Nephron progenitor cell (in vitro differentiated cells): ENCODE data around the gene AP5S1.

Experiments
- DNase-seq: peaks from one replicate; pipeline ENCODE4 v3.0.0; 2021
- H3K27ac Mint-ChIP-seq: 2 replicates; pipeline ENCODE4 v1.8.0; 2021; ENCODE audit warnings: mild to moderate bottlenecking, moderate library complexity, mixed read lengths
- H3K27me3 Mint-ChIP-seq: 2 replicates; pipeline ENCODE4 v1.8.0; 2021; ENCODE audit warnings: mild to moderate bottlenecking, low read depth, mixed read lengths; ENCODE audit not compliant: poor library complexity
- H3K36me3 Mint-ChIP-seq: 2 replicates; pipeline ENCODE4 v1.8.0; 2021; ENCODE audit warnings: low read depth, mixed read lengths
- H3K4me1 Mint-ChIP-seq: 2 replicates; pipeline ENCODE4 v1.8.0; 2021; ENCODE audit warnings: mixed read lengths
- H3K4me3 Mint-ChIP-seq: 2 replicates; pipeline ENCODE4 v1.8.0; 2021; ENCODE audit warnings: mild to moderate bottlenecking, moderate library complexity, mixed read lengths
- H3K9me3 Mint-ChIP-seq: 2 replicates; pipeline ENCODE4 v1.8.0; 2021; ENCODE audit warnings: mild to moderate bottlenecking, moderate library complexity, mixed read lengths
- TF ChIP-seq, protein P1 (sequence below): fragments of 200-600 bp; sonication (generic); IDR thresholded peaks from 2 replicates; pipeline ENCODE4 v1.5.0; 2021; ENCODE audit warnings: antibody characterized with exemption

AP5S1 gene

DNA sequence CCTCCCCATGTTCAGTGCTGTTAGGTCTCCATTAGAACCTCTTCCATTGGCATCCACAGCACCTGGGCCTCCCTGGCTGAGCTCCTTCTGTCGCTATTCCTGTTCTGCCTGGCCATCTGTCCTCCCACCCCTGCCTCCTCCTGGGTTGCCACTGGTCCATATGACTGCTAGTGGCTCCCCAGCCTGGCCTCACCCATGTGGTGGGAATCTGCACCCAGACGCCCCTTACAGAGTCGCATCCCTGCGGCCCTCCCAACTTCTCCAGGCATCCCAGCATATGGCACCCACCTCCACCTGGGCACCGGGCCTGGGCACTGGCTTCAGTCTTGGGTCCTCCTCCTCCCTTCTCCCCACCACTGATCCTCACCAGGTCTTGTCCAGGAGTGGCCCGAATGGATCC is 16.5 kb upstream of the AP5S1 start:
- no peak for DNase-seq
- TF ChIP-seq, protein P1, sequence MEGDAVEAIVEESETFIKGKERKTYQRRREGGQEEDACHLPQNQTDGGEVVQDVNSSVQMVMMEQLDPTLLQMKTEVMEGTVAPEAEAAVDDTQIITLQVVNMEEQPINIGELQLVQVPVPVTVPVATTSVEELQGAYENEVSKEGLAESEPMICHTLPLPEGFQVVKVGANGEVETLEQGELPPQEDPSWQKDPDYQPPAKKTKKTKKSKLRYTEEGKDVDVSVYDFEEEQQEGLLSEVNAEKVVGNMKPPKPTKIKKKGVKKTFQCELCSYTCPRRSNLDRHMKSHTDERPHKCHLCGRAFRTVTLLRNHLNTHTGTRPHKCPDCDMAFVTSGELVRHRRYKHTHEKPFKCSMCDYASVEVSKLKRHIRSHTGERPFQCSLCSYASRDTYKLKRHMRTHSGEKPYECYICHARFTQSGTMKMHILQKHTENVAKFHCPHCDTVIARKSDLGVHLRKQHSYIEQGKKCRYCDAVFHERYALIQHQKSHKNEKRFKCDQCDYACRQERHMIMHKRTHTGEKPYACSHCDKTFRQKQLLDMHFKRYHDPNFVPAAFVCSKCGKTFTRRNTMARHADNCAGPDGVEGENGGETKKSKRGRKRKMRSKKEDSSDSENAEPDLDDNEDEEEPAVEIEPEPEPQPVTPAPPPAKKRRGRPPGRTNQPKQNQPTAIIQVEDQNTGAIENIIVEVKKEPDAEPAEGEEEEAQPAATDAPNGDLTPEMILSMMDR: no peak
- Mint-ChIP-seq H3K27me3 (peaks cover 3% of the 10 kb centered on the region), H3K4me3 (no peak overlapping the region), H3K9me3 (no peaks in the 10 kb centered on the region), H3K4me1 (peaks cover 47% of the 10 kb centered on the region), H3K36me3 (peaks cover 27% of the 10 kb centered on the region), H3K27ac (no peak overlapping the region)

DNA sequence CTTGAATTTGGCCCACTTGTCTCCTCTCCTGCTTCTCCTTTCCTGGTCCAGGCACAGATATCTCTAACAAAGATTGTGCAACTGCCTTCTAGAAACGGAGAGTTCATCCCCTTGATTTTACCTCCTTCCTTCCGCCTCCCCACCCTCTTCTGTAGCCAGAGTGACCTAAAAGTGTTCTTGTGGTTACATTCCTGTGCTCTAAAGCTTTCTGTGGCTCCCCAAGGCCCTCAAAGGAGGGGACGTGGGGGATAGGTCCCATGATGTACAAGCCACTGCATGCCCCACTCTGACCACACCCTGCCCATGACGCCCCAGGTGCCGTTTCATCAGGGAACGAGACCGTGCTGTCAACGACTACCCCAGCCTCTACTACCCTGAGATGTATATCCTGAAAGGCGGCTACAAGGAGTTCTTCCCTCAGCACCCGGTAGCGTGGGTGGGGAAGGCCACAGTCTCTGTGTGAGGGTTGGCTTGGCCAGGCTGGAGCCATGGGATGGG is 16.0 kb upstream of the AP5S1 start:
- Mint-ChIP-seq H3K4me3 (no peak overlapping the region), H3K27ac (no peak overlapping the region), H3K27me3 (peaks cover 3% of the 10 kb centered on the region), H3K4me1 (peaks cover 43% of the 10 kb centered on the region), H3K36me3 (peaks cover 27% of the 10 kb centered on the region), H3K9me3 (no peaks in the 10 kb centered on the region)
- TF ChIP-seq, protein P1: no peak
- DNase-seq: no peak

DNA sequence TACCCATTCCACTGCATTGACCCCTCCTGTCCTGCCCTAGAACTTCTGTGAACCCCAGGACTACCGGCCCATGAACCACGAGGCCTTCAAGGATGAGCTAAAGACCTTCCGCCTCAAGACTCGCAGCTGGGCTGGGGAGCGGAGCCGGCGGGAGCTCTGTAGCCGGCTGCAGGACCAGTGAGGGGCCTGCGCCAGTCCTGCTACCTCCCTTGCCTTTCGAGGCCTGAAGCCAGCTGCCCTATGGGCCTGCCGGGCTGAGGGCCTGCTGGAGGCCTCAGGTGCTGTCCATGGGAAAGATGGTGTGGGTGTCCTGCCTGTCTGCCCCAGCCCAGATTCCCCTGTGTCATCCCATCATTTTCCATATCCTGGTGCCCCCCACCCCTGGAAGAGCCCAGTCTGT is 15.6 kb upstream of the AP5S1 start:
- H3K36me3 Mint-ChIP-seq: peaks cover 27% of the 10 kb centered on the region
- DNase-seq: no peak
- H3K9me3 Mint-ChIP-seq: no peaks in the 10 kb centered on the region
- peak overlapping the region; percentile 34 for H3K27ac Mint-ChIP-seq
- H3K4me1 Mint-ChIP-seq: peaks cover 38% of the 10 kb centered on the region
- TF ChIP-seq, protein P1: no peak
- H3K27me3 Mint-ChIP-seq: peaks cover 3% of the 10 kb centered on the region
- no peak overlapping the region for H3K4me3 Mint-ChIP-seq

DNA sequence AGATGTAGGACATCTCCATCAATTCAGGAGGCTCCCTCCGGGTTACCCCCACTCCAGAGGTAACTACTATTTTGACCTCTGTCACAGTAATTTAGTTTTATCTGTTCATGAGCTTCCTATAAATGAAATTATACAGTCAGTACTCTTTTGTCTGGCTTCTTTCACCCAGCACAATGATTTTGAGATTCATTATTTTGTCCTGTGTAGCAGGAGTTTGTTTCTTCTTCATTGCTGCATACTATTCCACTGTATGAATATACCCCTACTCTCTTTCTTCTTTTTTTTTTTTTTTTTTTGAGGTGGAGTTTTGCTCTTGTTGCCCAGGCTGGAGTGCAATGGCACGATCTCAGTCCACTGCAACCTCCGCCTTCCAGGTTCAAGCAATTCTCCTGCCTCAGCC is 11.8 kb upstream of the AP5S1 start:
- H3K27ac Mint-ChIP-seq: no peak overlapping the region
- no peak for DNase-seq
- no peaks in the 10 kb centered on the region for H3K9me3 Mint-ChIP-seq
- peaks cover 9% of the 10 kb centered on the region for H3K27me3 Mint-ChIP-seq
- peaks cover 16% of the 10 kb centered on the region for H3K36me3 Mint-ChIP-seq
- H3K4me1 Mint-ChIP-seq: peaks cover 31% of the 10 kb centered on the region
- no peak overlapping the region for H3K4me3 Mint-ChIP-seq
- TF ChIP-seq, protein P1: no peak

DNA sequence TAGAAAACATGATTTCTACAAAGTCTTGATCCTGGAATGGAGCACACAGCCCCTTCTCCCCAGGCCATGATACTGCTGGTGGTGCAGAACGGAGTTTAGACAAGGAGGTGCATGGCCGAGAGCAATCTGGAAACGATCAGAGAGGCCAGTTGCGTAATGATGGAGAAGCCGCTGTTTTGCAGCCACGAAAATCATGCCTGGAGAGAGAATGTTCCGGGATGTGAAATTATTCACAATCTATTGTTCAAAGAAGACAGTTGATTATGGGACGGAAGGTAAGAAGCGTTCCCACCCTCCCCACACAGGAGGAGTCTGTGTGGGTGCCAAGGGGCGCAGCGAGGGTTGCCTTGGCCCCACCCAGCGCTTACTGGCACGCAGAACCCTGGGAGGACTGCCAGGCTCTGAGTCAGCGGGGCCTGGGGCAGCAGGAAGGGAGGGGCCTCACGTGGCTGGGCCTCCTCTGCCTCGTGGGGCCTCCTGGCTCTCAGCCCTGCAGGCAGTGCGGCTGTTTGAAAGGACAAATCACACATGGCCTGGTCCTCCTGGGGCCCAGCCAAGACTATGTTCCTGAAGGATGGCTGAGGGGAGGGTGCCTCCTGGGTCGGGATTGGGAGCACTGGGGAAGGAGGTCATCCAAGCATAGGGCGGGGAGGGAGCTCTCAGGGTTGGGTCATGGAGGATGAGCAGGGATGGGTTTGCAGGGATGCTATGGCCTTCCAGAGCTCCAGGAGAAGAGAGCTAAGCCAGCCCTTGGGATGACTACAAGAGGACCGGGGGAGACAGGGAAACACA is 8.7 kb upstream of the AP5S1 start:
- no peak overlapping the region for H3K4me3 Mint-ChIP-seq
- H3K36me3 Mint-ChIP-seq: no peaks in the 10 kb centered on the region
- H3K27ac Mint-ChIP-seq: no peak overlapping the region
- no peak for DNase-seq
- peaks cover 23% of the 10 kb centered on the region for H3K4me1 Mint-ChIP-seq
- H3K9me3 Mint-ChIP-seq: no peaks in the 10 kb centered on the region
- TF ChIP-seq, protein P1: no peak
- H3K27me3 Mint-ChIP-seq: peaks cover 16% of the 10 kb centered on the region

DNA sequence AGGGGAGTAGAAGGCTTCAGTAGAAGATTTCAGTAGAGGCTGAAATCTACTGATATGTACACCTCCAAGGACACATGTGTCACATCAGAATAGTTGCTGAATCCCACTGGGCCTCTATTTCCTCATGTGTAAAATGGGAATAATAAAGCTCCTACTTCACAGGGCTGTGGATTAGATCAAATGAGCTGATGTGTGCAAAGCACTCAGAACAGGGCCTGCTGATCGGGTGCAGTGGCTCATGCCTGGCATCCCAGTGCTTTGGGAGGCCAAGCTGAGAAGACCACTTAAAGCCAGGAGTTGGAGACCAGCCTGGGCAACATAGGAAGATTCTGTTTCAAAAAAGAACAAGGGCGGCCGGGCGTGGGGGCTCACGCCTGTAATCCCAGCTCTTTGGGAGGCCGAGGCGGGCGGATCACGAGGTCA is 8.1 kb upstream of the AP5S1 start:
- TF ChIP-seq, protein P1: no peak
- Mint-ChIP-seq H3K4me1 (peaks cover 17% of the 10 kb centered on the region), H3K4me3 (no peak overlapping the region), H3K36me3 (no peaks in the 10 kb centered on the region), H3K27ac (no peak overlapping the region), H3K27me3 (peaks cover 16% of the 10 kb centered on the region), H3K9me3 (no peaks in the 10 kb centered on the region)
- no peak for DNase-seq
